ENCODE data around the gene WDR35. TPM values are rescaled to one million over a fixed set of nuclear protein-coding genes. Genes with fewer than 3 reads are reported as not detected.
A peak's percentile ranks its signal among the peaks of the same experiment; 100 is the strongest.

The WDR35 gene
- total RNA-seq, 4 donors from 2014 or later, result 17.6 to 19.2 (median 18.1) TPM

DNA sequence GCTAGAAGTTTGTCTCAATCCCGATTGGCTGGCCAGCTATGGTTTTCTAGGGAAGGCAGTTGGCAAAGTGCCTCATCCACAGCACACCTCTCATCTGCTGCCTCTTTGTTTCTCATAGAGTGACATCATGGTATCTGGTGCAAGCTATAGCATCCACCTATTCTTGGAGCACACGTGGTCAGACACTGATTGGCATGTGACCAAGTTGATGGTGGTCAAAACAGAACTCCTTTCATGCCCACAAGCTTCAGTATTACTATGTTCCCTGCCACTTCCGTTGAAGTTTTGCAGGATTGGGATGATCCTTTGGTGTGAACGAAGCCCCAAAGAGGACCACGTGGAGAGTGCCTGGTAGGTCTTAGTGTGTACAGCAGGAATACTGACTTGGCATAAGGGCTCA lies 116.9 kb downstream of the WDR35 start:
- DNase-seq, result no peak
- WGBS, 2 donors, result 89% methylated on average over 5 of the region's 5 CpGs
- Histone ChIP-seq H3K27ac (no peak overlapping the region), H3K27me3 (no peaks in the 10 kb centered on the region), H3K9me3 (no peaks in the 10 kb centered on the region), H3K36me3 (no peaks in the 10 kb centered on the region), H3K4me1 (peaks cover 0 to 9% of the 10 kb centered on the region in 2 donors), H3K4me3 (replicated peaks in 1 of 3) (no peak overlapping the region)
- intact Hi-C loops (cut with DNase I), result no loop called here
- TF ChIP-seq POLR2A (IDR thresholded peaks at IDR 0.05), result no peak
- TF ChIP-seq, protein P1, sequence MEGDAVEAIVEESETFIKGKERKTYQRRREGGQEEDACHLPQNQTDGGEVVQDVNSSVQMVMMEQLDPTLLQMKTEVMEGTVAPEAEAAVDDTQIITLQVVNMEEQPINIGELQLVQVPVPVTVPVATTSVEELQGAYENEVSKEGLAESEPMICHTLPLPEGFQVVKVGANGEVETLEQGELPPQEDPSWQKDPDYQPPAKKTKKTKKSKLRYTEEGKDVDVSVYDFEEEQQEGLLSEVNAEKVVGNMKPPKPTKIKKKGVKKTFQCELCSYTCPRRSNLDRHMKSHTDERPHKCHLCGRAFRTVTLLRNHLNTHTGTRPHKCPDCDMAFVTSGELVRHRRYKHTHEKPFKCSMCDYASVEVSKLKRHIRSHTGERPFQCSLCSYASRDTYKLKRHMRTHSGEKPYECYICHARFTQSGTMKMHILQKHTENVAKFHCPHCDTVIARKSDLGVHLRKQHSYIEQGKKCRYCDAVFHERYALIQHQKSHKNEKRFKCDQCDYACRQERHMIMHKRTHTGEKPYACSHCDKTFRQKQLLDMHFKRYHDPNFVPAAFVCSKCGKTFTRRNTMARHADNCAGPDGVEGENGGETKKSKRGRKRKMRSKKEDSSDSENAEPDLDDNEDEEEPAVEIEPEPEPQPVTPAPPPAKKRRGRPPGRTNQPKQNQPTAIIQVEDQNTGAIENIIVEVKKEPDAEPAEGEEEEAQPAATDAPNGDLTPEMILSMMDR (IDR thresholded peaks at IDR 0.05), result no peak

DNA sequence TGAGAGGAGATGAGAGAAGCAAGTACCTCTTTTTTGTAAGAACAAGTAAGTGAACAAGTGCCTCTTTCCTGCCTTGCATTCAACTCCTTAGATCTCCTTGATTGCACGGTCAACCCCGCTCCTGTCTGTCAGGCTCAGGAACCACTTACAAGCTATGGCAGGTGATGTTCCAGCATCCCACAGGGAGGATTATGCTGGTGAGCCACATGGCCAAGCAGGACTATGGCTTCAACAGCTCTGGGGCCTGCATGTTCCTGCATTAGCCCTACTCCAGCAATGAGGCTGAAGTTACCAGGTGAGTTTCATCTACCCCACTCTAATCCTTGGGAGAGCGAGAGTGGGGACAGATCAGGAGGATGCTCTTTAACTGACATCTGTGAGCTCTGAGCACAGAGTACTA lies 117.6 kb downstream of the WDR35 start:
- TF ChIP-seq, protein P1 (IDR thresholded peaks at IDR 0.05), result no peak
- no peak for TF ChIP-seq POLR2A (IDR thresholded peaks at IDR 0.05)
- Histone ChIP-seq H3K27me3 (no peaks in the 10 kb centered on the region), H3K4me3 (replicated peaks in 1 of 3) (no peak overlapping the region), H3K4me1 (peaks cover 0 to 9% of the 10 kb centered on the region in 2 donors), H3K36me3 (no peaks in the 10 kb centered on the region), H3K27ac (no peak overlapping the region), H3K9me3 (no peaks in the 10 kb centered on the region)
- DNase-seq, result no peak
- WGBS, 2 donors, result 67 to 86% methylated on average over 3 of the region's 3 CpGs
- intact Hi-C loops (cut with DNase I), result no loop called here

DNA sequence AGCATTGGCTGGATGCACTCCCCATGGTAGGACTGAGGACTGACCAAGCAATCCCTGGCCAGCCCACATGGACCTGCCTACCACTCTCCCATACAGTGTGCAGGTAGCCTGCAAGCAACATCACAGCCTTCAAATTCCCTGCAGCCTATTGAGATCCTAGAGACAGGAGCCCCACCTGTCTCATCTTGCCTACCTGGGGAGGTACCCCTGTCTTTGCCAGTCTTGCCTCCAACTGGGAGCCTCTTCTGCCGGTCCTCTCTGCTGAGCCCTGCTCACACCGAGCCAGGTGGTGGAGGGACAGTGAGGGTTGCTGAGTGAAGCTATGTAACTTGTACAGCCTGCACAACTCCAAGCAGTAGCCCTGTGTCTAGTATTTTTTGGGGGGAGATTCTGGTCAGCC lies 118.1 kb downstream of the WDR35 start:
- no peaks in the 10 kb centered on the region for H3K27me3 ChIP-seq
- H3K9me3 ChIP-seq, result no peaks in the 10 kb centered on the region
- intact Hi-C loops (cut with DNase I), result no loop called here
- no peak overlapping the region for H3K4me3 ChIP-seq (replicated peaks in 1 of 3)
- H3K36me3 ChIP-seq, result no peaks in the 10 kb centered on the region
- no peak for TF ChIP-seq POLR2A (IDR thresholded peaks at IDR 0.05)
- TF ChIP-seq, protein P1 (IDR thresholded peaks at IDR 0.05), result no peak
- H3K4me1 ChIP-seq, result peaks cover 0 to 9% of the 10 kb centered on the region in 2 donors
- 89 to 95% methylated on average over 2 of the region's 2 CpGs for WGBS, 2 donors
- no peak overlapping the region for H3K27ac ChIP-seq
- no peak for DNase-seq

DNA sequence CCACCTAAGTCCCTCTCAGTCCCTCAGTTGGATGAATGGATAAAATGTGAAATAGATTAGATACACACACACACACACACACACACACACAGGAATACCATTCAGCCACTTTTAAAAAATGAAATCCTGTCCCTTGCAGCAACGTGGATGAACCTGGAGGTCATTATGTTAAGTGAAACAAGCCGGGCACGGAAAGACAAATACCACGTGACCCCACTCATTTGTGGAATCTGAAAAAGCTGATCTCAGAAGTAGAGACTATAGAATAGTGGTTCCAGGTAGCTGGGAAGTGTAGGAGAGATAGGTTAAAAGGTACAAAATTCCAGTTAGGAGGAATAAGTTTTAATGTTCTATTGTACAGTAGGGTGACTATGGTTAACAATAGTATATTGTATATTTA lies 119.1 kb downstream of the WDR35 start:
- Histone ChIP-seq H3K4me3 (replicated peaks in 1 of 3) (no peak overlapping the region), H3K9me3 (no peaks in the 10 kb centered on the region), H3K27ac (no peak overlapping the region), H3K36me3 (no peaks in the 10 kb centered on the region), H3K4me1 (peaks cover 0 to 9% of the 10 kb centered on the region in 2 donors), H3K27me3 (no peaks in the 10 kb centered on the region)
- DNase-seq, result no peak
- WGBS, 2 donors, result 81 to 84% methylated on average over 4 of the region's 4 CpGs
- TF ChIP-seq, protein P1 (IDR thresholded peaks at IDR 0.05), result no peak
- TF ChIP-seq POLR2A (IDR thresholded peaks at IDR 0.05), result no peak
- intact Hi-C loops (cut with DNase I), result no loop called here

DNA sequence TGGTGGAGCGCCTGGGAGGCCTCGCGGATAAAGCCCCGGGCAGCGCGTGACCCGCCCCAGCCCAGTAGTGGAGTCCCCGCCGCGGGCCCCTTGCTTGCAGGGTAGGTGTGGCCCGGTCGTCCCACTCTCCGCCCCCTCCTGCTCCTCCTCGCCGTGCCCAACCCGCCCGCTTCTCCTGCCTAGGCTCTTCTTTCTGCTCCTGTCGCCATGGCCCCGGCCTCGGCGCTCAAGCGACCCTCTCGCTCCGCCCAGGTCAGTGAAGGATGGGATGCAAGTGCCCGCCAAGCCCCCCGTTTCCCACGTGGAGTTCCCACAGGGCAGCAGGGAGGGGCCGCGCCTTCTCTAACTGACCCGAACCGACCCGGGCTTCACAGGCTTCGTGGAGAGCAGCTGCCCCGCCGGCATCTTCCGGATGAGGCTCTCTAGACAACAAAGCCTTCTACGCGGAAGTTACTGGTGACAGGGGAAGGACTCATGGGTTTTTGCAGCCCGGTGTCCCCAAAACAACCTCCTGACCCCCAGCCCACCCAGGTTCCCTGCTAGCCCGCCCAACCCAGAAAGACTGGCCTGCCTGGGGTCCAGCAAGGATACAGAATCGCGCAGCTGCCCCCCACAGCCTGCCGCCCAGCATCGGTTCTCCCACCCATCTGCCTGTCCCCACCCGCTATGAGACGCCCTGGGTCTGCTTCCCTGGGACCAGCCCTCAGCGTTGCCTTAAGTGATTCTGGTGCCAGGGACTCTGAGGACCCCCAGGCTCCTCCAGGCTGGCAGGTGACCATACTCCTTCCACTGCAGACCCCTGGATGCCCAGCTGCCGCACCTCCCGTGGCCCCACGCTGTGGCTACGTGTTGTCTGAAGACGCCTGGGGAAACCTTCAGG lies 121.0 kb downstream of the WDR35 start:
- 7 to 23% methylated on average over 27 to 34 of the region's 52 CpGs for WGBS, 2 donors
- Histone ChIP-seq H3K27ac (no peak overlapping the region), H3K36me3 (no peaks in the 10 kb centered on the region), H3K4me3 (replicated peaks in 1 of 3) (peak overlapping the region in 2 of 3 donors; percentile 5 to 36), H3K9me3 (no peaks in the 10 kb centered on the region), H3K4me1 (peaks cover under 1 to 9% of the 10 kb centered on the region in 2 donors), H3K27me3 (no peaks in the 10 kb centered on the region)
- intact Hi-C loops (cut with DNase I), result loop anchor here (10.0 kb wide), 2 partner anchors 504 to 1124 kb away; no protein-coding TSS in a partner anchor
- peak; percentile 49 to 51 for DNase-seq
- TF ChIP-seq POLR2A (IDR thresholded peaks at IDR 0.05), result no peak
- TF ChIP-seq, protein P1 (IDR thresholded peaks at IDR 0.05), result no peak
